CD4-positive, alpha-beta T cell treated with Interleukin-12 subunit alpha and Interleukin-12 subunit beta, for 1 hour (primary cell): ENCODE measurements around the gene COQ8A.
"Not testable (repeated sequence)": the region's sequence is repeated elsewhere in the genome, so short reads cannot be mapped to it uniquely, and the experiment has no call there.

Source experiments
- DNase-seq: peaks from one replicate; pipeline ENCODE4 v3.0.0-alpha.2; 2020

Gene COQ8A

GRCh38 chr1:226953175-226953800, 13.2 kb downstream of the COQ8A start:
- no peak for DNase-seq

GRCh38 chr1:226954337-226954736, 14.2 kb downstream of the COQ8A start:
- DNase-seq: no peak

- DNase-seq: no peak
Observed at GRCh38 chr1:226954777-226955176, 14.7 kb downstream of the COQ8A start.

GRCh38 chr1:226955857-226956256, 15.8 kb downstream of the COQ8A start:
- not testable (repeated sequence) for DNase-seq

GRCh38 chr1:226956942-226957713, 17.0 kb downstream of the COQ8A start:
- no peak for DNase-seq

GRCh38 chr1:226957714-226958113, 17.6 kb downstream of the COQ8A start:
- no peak for DNase-seq

GRCh38 chr1:226958300-226958699, 18.2 kb downstream of the COQ8A start:
- no peak for DNase-seq

- DNase-seq: no peak
Observed at GRCh38 chr1:226960256-226960655, 20.2 kb downstream of the COQ8A start.

- DNase-seq: no peak
Observed at GRCh38 chr1:226960944-226961765, 21.1 kb downstream of the COQ8A start.

GRCh38 chr1:226962421-226963391, 22.6 kb downstream of the COQ8A start:
- no peak for DNase-seq

- no peak for DNase-seq
Observed at GRCh38 chr1:226964068-226964425, 24.0 kb downstream of the COQ8A start.

- no peak for DNase-seq
Observed at GRCh38 chr1:226964611-226965486, 24.8 kb downstream of the COQ8A start.

- no peak for DNase-seq
Observed at GRCh38 chr1:226965581-226966440, 25.7 kb downstream of the COQ8A start.

- no peak for DNase-seq
Observed at GRCh38 chr1:226966683-226967082, 26.6 kb downstream of the COQ8A start.

- no peak for DNase-seq
Observed at GRCh38 chr1:226967665-226968064, 27.6 kb downstream of the COQ8A start.

- no peak for DNase-seq
Observed at GRCh38 chr1:226971765-226972164, 31.7 kb downstream of the COQ8A start.

- DNase-seq: no peak
Observed at GRCh38 chr1:226972931-226973330, 32.8 kb downstream of the COQ8A start.

- DNase-seq: no peak
Observed at GRCh38 chr1:226973371-226973897, 33.3 kb downstream of the COQ8A start.

- DNase-seq: no peak
Observed at GRCh38 chr1:226973898-226974543, 33.9 kb downstream of the COQ8A start.
